ENCODE data around the gene ANKEF1.

ANKEF1 gene

GRCh38 chr20:10012464-10012863 lies 22.3 kb upstream of the ANKEF1 start:
- Histone ChIP-seq H3K27me3 (ENCODE audit: insufficient read depth, low read length, poor library complexity, severe bottlenecking) (no peaks in the 10 kb centered on the region), H3K4me3 (ENCODE audit: low read length, poor library complexity, severe bottlenecking) (no peak overlapping the region), H3F3A (ENCODE audit: low read depth) (no peaks in the 10 kb centered on the region), H2AFZ (ENCODE audit: low read length) (no peak overlapping the region), H3K79me2 (ENCODE audit: insufficient read depth, low read length) (no peaks in the 10 kb centered on the region), H3K4me1 (ENCODE audit: insufficient read depth, low read length, poor library complexity, severe bottlenecking) (no peaks in the 10 kb centered on the region), H4K20me1 (ENCODE audit: insufficient read depth, low read length, poor library complexity, severe bottlenecking) (no peaks in the 10 kb centered on the region), H3K36me3 (ENCODE audit: insufficient read depth, low read length) (no peaks in the 10 kb centered on the region), H3K9me2 (replicated peaks; ENCODE audit: low read depth, low read length) (no peaks in the 10 kb centered on the region), H3K9ac (ENCODE audit: low read depth, low read length, poor library complexity, severe bottlenecking) (no peak overlapping the region), H3K9me3 (ENCODE audit: insufficient read depth, low read depth, low read length) (no peaks in the 10 kb centered on the region), H3K4me2 (ENCODE audit: low read depth, low read length, poor library complexity, severe bottlenecking) (no peak overlapping the region)
- TF ChIP-seq CTCF (conservative IDR thresholded peaks at IDR 0.05; ENCODE audit: low read length) (no peak), EZH2phosphoT487 (IDR thresholded peaks at IDR 0.05; ENCODE audit: borderline replicate concordance) (no peak)

GRCh38 chr20:10014431-10014830 lies 20.4 kb upstream of the ANKEF1 start:
- no peaks in the 10 kb centered on the region for H3K9me3 ChIP-seq (ENCODE audit: insufficient read depth, low read depth, low read length)
- no peaks in the 10 kb centered on the region for H3K27me3 ChIP-seq (ENCODE audit: insufficient read depth, low read length, poor library complexity, severe bottlenecking)
- TF ChIP-seq CTCF (conservative IDR thresholded peaks at IDR 0.05; ENCODE audit: low read length) (no peak), EZH2phosphoT487 (IDR thresholded peaks at IDR 0.05; ENCODE audit: borderline replicate concordance) (no peak)
- no peak overlapping the region for H2AFZ ChIP-seq (ENCODE audit: low read length)
- H3K4me1 ChIP-seq (ENCODE audit: insufficient read depth, low read length, poor library complexity, severe bottlenecking), result no peaks in the 10 kb centered on the region
- H3K4me3 ChIP-seq (ENCODE audit: low read length, poor library complexity, severe bottlenecking), result no peak overlapping the region
- H3F3A ChIP-seq (ENCODE audit: low read depth), result no peaks in the 10 kb centered on the region
- H3K36me3 ChIP-seq (ENCODE audit: insufficient read depth, low read length), result no peaks in the 10 kb centered on the region
- 0 out of 2 replicates have a peak, but pooled peaks cover 4% of the 10 kb centered on the region for H3K9me2 ChIP-seq (replicated peaks; ENCODE audit: low read depth, low read length)
- no peaks in the 10 kb centered on the region for H3K79me2 ChIP-seq (ENCODE audit: insufficient read depth, low read length)
- H3K9ac ChIP-seq (ENCODE audit: low read depth, low read length, poor library complexity, severe bottlenecking), result no peak overlapping the region
- no peak overlapping the region for H3K4me2 ChIP-seq (ENCODE audit: low read depth, low read length, poor library complexity, severe bottlenecking)
- H4K20me1 ChIP-seq (ENCODE audit: insufficient read depth, low read length, poor library complexity, severe bottlenecking), result no peaks in the 10 kb centered on the region

GRCh38 chr20:10020937-10021336 lies 13.8 kb upstream of the ANKEF1 start:
- Histone ChIP-seq H3F3A (ENCODE audit: low read depth) (no peaks in the 10 kb centered on the region), H3K79me2 (ENCODE audit: insufficient read depth, low read length) (no peaks in the 10 kb centered on the region), H3K4me1 (ENCODE audit: insufficient read depth, low read length, poor library complexity, severe bottlenecking) (peaks cover 10% of the 10 kb centered on the region), H3K4me3 (ENCODE audit: low read length, poor library complexity, severe bottlenecking) (no peak overlapping the region), H3K9ac (ENCODE audit: low read depth, low read length, poor library complexity, severe bottlenecking) (no peak overlapping the region), H3K27me3 (ENCODE audit: insufficient read depth, low read length, poor library complexity, severe bottlenecking) (no peaks in the 10 kb centered on the region), H3K9me2 (replicated peaks; ENCODE audit: low read depth, low read length) (0 out of 2 replicates have a peak, but pooled peaks cover 4% of the 10 kb centered on the region), H3K36me3 (ENCODE audit: insufficient read depth, low read length) (no peaks in the 10 kb centered on the region), H3K9me3 (ENCODE audit: insufficient read depth, low read depth, low read length) (no peaks in the 10 kb centered on the region), H2AFZ (ENCODE audit: low read length) (no peak overlapping the region), H4K20me1 (ENCODE audit: insufficient read depth, low read length, poor library complexity, severe bottlenecking) (no peaks in the 10 kb centered on the region), H3K4me2 (ENCODE audit: low read depth, low read length, poor library complexity, severe bottlenecking) (no peak overlapping the region)
- no peak for TF ChIP-seq CTCF (conservative IDR thresholded peaks at IDR 0.05; ENCODE audit: low read length)
